ENCODE results near the gene TBXAS1. TPM values are rescaled to one million over a fixed set of nuclear protein-coding genes. Genes with fewer than 3 reads are reported as not detected.

TBXAS1 gene
- total RNA-seq, 1 experiment from 2014 or later: 2.2 TPM

DNA sequence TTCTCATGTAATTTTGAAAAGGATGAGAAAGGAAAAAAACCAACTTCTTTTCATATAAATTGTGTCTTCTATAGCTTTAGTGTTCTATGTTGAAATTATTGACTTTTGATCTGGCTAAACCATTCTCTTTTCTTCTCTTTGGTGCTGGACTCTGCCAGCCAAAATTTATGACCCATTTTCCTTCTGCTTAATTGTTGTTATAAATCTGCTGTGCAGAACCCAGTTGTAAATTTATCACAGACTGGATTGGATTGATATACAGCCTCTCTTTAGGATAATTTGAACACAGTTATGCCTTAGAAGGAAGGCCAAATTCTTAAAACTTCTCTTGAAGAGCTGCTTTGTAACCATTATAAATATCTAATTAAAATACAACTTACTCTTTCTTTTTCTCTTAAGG is 139.9 kb downstream of the TBXAS1 start:
- ChIA-PET CTCF (no interaction called here), POLR2A (ENCODE audit: unreplicated experiment) (no interaction called here)
- no TSS peak for BruUV-seq (replicated peaks)
- Histone ChIP-seq H3K27me3 (ENCODE audit: insufficient read depth, low read depth) (peaks cover 4% of the 10 kb centered on the region; the same call in 1 of the 2 replicates), H3K79me2 (ENCODE audit: low read depth) (no peaks in the 10 kb centered on the region), H4K20me1 (ENCODE audit: insufficient read depth) (no peaks in the 10 kb centered on the region), H3K4me3 (no peak overlapping the region), H3K27ac (no peak overlapping the region), H3K9me3 (ENCODE audit: insufficient read depth, low read depth) (no peaks in the 10 kb centered on the region), H3K4me1 (replicated peaks; ENCODE audit: insufficient read depth) (no peaks in the 10 kb centered on the region), H2AFZ (no peak overlapping the region), H3K36me3 (ENCODE audit: low read depth) (no peaks in the 10 kb centered on the region), H3K9me2 (ENCODE audit: insufficient read depth) (no peaks in the 10 kb centered on the region), H3F3A (ENCODE audit: insufficient read depth, low read depth) (no peaks in the 10 kb centered on the region), H3K4me2 (no peak overlapping the region)
- intact Hi-C loops (cut with micrococcal nuclease; ENCODE audit: unreplicated experiment): no loop called here
- DNase-seq: no peak
- no peak for TF ChIP-seq EZH2 (IDR thresholded peaks at IDR 0.05; ENCODE audit: low read depth)
- TF ChIP-seq, protein P1, sequence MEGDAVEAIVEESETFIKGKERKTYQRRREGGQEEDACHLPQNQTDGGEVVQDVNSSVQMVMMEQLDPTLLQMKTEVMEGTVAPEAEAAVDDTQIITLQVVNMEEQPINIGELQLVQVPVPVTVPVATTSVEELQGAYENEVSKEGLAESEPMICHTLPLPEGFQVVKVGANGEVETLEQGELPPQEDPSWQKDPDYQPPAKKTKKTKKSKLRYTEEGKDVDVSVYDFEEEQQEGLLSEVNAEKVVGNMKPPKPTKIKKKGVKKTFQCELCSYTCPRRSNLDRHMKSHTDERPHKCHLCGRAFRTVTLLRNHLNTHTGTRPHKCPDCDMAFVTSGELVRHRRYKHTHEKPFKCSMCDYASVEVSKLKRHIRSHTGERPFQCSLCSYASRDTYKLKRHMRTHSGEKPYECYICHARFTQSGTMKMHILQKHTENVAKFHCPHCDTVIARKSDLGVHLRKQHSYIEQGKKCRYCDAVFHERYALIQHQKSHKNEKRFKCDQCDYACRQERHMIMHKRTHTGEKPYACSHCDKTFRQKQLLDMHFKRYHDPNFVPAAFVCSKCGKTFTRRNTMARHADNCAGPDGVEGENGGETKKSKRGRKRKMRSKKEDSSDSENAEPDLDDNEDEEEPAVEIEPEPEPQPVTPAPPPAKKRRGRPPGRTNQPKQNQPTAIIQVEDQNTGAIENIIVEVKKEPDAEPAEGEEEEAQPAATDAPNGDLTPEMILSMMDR (conservative IDR thresholded peaks at IDR 0.05): no peak

DNA sequence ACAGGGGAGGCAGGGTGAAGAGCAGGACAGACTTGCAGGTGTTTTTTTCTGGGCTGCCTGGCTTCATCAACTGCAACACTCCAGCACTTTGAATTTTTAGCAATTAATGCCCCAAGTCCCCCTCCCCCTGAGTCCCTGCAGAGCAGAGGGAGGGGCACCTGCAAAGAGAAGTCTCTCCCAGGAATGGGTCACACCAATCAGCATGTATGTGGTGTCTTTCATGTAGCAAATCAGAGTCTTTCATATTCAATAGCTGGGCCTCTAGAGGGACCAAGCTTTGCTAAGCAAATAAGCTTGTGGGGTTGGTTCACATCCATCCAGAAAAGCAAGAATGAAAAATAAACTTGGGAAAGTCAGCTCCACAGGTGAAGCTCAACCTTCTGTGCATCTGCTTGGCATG is 143.0 kb downstream of the TBXAS1 start:
- H3K4me1 ChIP-seq (replicated peaks; ENCODE audit: insufficient read depth): no peaks in the 10 kb centered on the region
- H3K9me2 ChIP-seq (ENCODE audit: insufficient read depth): no peaks in the 10 kb centered on the region
- H3F3A ChIP-seq (ENCODE audit: insufficient read depth, low read depth): no peaks in the 10 kb centered on the region
- peaks cover 4% of the 10 kb centered on the region; the same call in 1 of the 2 replicates for H3K27me3 ChIP-seq (ENCODE audit: insufficient read depth, low read depth)
- H3K36me3 ChIP-seq (ENCODE audit: low read depth): no peaks in the 10 kb centered on the region
- H3K9me3 ChIP-seq (ENCODE audit: insufficient read depth, low read depth): no peaks in the 10 kb centered on the region
- no peaks in the 10 kb centered on the region for H3K79me2 ChIP-seq (ENCODE audit: low read depth)
- no peak overlapping the region for H3K4me3 ChIP-seq
- no peaks in the 10 kb centered on the region for H4K20me1 ChIP-seq (ENCODE audit: insufficient read depth)
- ChIA-PET CTCF (interaction anchor here (0.5 kb wide), 1 partner anchor 472 kb away, joined by 3 read pairs; no protein-coding TSS in a partner anchor), POLR2A (ENCODE audit: unreplicated experiment) (no interaction called here)
- TF ChIP-seq, protein P1 (conservative IDR thresholded peaks at IDR 0.05): no peak
- TF ChIP-seq EZH2 (IDR thresholded peaks at IDR 0.05; ENCODE audit: low read depth): no peak
- intact Hi-C loops (cut with micrococcal nuclease; ENCODE audit: unreplicated experiment): no loop called here
- H3K4me2 ChIP-seq: no peak overlapping the region
- no TSS peak for BruUV-seq (replicated peaks)
- no peak overlapping the region for H2AFZ ChIP-seq
- no peak for DNase-seq
- H3K27ac ChIP-seq: no peak overlapping the region

DNA sequence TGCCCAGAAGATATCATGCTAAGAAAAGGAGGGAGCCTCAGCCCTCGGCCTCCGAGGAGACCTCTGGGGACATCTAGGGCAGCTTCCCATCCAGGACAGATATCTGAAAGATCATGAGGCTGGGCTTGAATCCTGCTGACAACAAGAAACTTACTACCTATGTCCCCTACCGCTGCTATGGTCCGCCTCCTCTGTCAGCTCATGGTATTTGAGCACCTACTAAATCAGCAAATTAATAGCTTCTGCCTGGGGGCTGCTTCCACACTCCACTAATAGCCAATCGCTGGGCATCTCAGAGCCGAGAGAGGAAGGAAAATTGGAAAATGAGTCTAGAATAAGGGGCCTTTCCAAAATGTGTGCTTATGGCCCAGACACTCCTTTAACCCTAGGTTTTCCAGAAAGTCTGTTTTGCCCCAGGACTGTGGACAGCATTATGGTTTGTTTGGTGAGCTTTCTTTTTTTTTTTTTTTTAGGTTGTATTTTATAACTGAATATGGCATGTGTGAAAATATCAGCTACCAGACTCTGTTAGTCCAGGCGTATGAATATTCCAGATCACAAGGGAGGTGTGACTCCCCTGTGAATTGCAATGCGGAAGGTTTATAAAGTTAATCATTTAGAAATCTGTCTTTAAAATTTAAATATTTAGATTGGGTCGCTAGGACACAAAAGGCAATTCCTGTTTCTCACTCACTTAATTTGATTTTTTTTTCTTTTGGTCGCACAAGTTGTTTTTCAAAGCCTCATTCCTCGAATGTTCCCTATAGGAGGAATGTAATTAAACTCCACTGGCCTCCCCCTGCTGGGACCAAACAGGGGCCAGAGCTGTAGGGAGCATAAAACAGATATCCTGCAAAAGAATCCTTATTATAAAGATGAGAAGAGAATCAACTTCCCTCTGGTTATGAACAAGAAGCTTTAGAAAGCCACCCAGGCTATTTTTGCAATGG is 144.3 kb downstream of the TBXAS1 start:
- H3K4me3 ChIP-seq: no peak overlapping the region

More for the DNA sequence above, 144.3 kb downstream of the TBXAS1 start:
- peaks cover 4% of the 10 kb centered on the region; the same call in 1 of the 2 replicates for H3K27me3 ChIP-seq (ENCODE audit: insufficient read depth, low read depth)
- H4K20me1 ChIP-seq (ENCODE audit: insufficient read depth): no peaks in the 10 kb centered on the region
- no TSS peak for BruUV-seq (replicated peaks)
- no peaks in the 10 kb centered on the region for H3K36me3 ChIP-seq (ENCODE audit: low read depth)
- TF ChIP-seq, protein P1 (conservative IDR thresholded peaks at IDR 0.05): no peak
- no peak for TF ChIP-seq EZH2 (IDR thresholded peaks at IDR 0.05; ENCODE audit: low read depth)
- no peaks in the 10 kb centered on the region for H3K79me2 ChIP-seq (ENCODE audit: low read depth)
- no peaks in the 10 kb centered on the region for H3K9me3 ChIP-seq (ENCODE audit: insufficient read depth, low read depth)
- no peak overlapping the region for H3K27ac ChIP-seq
- DNase-seq: no peak
- H2AFZ ChIP-seq: no peak overlapping the region
- H3F3A ChIP-seq (ENCODE audit: insufficient read depth, low read depth): no peaks in the 10 kb centered on the region
- intact Hi-C loops (cut with micrococcal nuclease; ENCODE audit: unreplicated experiment): no loop called here
- H3K4me2 ChIP-seq: no peak overlapping the region
- ChIA-PET POLR2A (ENCODE audit: unreplicated experiment) (no interaction called here), CTCF (no interaction called here)
- H3K9me2 ChIP-seq (ENCODE audit: insufficient read depth): no peaks in the 10 kb centered on the region
- H3K4me1 ChIP-seq (replicated peaks; ENCODE audit: insufficient read depth): no peaks in the 10 kb centered on the region
